ENCODE results near the gene AGPS.

DNA sequence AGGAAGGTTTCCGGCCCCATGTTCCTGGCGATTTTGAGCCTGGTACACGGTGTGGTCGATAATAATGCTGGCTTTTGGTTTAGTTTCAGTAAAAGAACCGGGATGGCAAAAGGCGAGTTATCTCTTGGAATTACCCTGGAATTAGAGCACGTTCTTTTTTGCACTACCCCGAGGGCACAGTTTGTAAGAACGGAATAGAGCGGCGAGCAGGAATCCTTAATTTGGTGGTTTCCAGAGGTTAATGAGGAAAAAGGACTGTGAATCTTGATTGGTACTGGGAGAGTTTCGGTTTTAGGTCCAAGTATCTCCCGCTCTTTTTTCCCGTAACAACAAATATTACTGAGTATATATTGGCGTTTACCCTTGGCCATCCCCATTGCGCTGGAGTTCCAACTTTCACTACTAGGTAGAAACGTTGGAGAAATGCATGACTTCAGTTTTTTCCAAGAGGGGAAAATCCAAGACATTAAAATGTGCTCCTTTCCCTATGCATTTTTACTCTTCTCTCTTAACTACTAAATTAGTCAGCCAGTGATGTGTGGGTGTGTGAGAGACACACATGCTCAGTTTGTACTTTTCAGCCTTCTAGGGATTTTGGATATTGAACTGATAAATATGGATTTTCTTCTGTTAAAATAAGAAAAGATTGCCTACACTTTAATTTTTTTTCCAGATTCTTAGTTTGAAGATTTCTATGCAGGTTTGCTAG lies 160.8 kb downstream of the AGPS start:
- no peak for TF ChIP-seq POLR2A (IDR thresholded peaks at IDR 0.05)
- TF ChIP-seq, protein P1, sequence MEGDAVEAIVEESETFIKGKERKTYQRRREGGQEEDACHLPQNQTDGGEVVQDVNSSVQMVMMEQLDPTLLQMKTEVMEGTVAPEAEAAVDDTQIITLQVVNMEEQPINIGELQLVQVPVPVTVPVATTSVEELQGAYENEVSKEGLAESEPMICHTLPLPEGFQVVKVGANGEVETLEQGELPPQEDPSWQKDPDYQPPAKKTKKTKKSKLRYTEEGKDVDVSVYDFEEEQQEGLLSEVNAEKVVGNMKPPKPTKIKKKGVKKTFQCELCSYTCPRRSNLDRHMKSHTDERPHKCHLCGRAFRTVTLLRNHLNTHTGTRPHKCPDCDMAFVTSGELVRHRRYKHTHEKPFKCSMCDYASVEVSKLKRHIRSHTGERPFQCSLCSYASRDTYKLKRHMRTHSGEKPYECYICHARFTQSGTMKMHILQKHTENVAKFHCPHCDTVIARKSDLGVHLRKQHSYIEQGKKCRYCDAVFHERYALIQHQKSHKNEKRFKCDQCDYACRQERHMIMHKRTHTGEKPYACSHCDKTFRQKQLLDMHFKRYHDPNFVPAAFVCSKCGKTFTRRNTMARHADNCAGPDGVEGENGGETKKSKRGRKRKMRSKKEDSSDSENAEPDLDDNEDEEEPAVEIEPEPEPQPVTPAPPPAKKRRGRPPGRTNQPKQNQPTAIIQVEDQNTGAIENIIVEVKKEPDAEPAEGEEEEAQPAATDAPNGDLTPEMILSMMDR (IDR thresholded peaks at IDR 0.05) = no peak
